ENCODE results near the gene SH3GLB2. TPM values are rescaled to one million over a fixed set of nuclear protein-coding genes. Genes with fewer than 3 reads are reported as not detected.

The SH3GLB2 gene
- total and polyA plus RNA-seq, 2 experiments from 2014 or later, result 21.9 to 68.0 TPM

GRCh38 chr9:129069862-129070641 is 41.9 kb upstream of the SH3GLB2 start:
- no peak overlapping the region; the same call in 1 of the 2 replicates for H3K27ac Mint-ChIP-seq
- no peak for TF ChIP-seq ETS1 (IDR thresholded peaks at IDR 0.05)
- TF ChIP-seq ZNF462 (CRISPR knock-in tag; IDR thresholded peaks at IDR 0.05), result no peak
- TF ChIP-seq POLR2AphosphoS5 (IDR thresholded peaks at IDR 0.05; ENCODE audit: low read depth), result no peak
- TF ChIP-seq ZNF114 (CRISPR knock-in tag; IDR thresholded peaks at IDR 0.05), result no peak
- no peak for TF ChIP-seq EZH2 (IDR thresholded peaks at IDR 0.05; ENCODE audit: low read depth, unreplicated experiment)
- TF ChIP-seq STAT1 (IDR thresholded peaks at IDR 0.05; ENCODE audit: unreplicated experiment), result no peak
- no peak for TF ChIP-seq CREB1 (CRISPR knock-in tag; IDR thresholded peaks at IDR 0.05; ENCODE audit: low read depth)
- TF ChIP-seq REST (IDR thresholded peaks at IDR 0.05; ENCODE audit: unreplicated experiment), result no peak
- no peak overlapping the region for H3K4me3 Mint-ChIP-seq
- H3K4me2 ChIP-seq, result peak overlapping the region; percentile 77; the same call in 1 of the 2 replicates
- 0 out of 2 replicates have a peak, but pooled peaks cover 6% of the 10 kb centered on the region for H3F3A ChIP-seq (replicated peaks; ENCODE audit: low read depth)
- H3K27me3 Mint-ChIP-seq (ENCODE audit: insufficient read depth, low read depth, poor library complexity), result peaks cover 9% of the 10 kb centered on the region
- H3K79me2 ChIP-seq (replicated peaks; ENCODE audit: insufficient read depth), result no peaks in the 10 kb centered on the region
- no peaks in the 10 kb centered on the region for H3K9me2 ChIP-seq (ENCODE audit: insufficient read depth)
- H3K36me3 ChIP-seq (ENCODE audit: insufficient read depth), result no peaks in the 10 kb centered on the region
- H3K36me3 Mint-ChIP-seq (ENCODE audit: low read depth), result peaks cover 27% of the 10 kb centered on the region
- no peaks in the 10 kb centered on the region for H3K27me3 ChIP-seq (ENCODE audit: insufficient read depth)
- no peak overlapping the region for H3K4me3 ChIP-seq
- ATAC-seq, result no peak
- peaks cover 31% of the 10 kb centered on the region for H3K4me1 Mint-ChIP-seq
- DNase-seq (ENCODE audit: low spot score), result no peak
- H4K20me1 ChIP-seq (replicated peaks; ENCODE audit: insufficient read depth), result no peaks in the 10 kb centered on the region
- H3K4me1 ChIP-seq (ENCODE audit: insufficient read depth), result peaks cover 26% of the 10 kb centered on the region
- H3K27ac ChIP-seq (ENCODE audit: low read depth), result peak overlapping the region; percentile 85
- no peaks in the 10 kb centered on the region; the same call in 2 of the 3 replicates for H3K9me3 Mint-ChIP-seq
- no peak overlapping the region for H2AFZ ChIP-seq
